HPDE6-E6E7 (cell line): ENCODE data around the gene PRICKLE3.
"Not testable (repeated sequence)": the region's sequence is repeated elsewhere in the genome, so short reads cannot be mapped to it uniquely, and the experiment has no call there.

Source experiments
- DNase-seq: peaks from one replicate; pipeline ENCODE4 v3.0.0; 2011; ENCODE audit warnings: missing footprints; ENCODE audit errors: extremely low spot score

The PRICKLE3 gene

GRCh38 chrX:49183701-49184281 is 2.4 kb downstream of the PRICKLE3 start:
- DNase-seq: no peak

GRCh38 chrX:49179358-49179757 is 6.8 kb downstream of the PRICKLE3 start:
- no peak for DNase-seq

- DNase-seq: no peak
Observed at GRCh38 chrX:49178537-49178936, 7.6 kb downstream of the PRICKLE3 start.

GRCh38 chrX:49177873-49178480 is 8.2 kb downstream of the PRICKLE3 start:
- no peak for DNase-seq

GRCh38 chrX:49177338-49177833 is 8.8 kb downstream of the PRICKLE3 start:
- no peak for DNase-seq

- no peak for DNase-seq
Observed at GRCh38 chrX:49176421-49177326, 9.5 kb downstream of the PRICKLE3 start.

- DNase-seq: no peak
Observed at GRCh38 chrX:49175435-49176274, 10.5 kb downstream of the PRICKLE3 start.

- DNase-seq: no peak
Observed at GRCh38 chrX:49174723-49175122, 11.4 kb downstream of the PRICKLE3 start.

GRCh38 chrX:49173544-49173943 is 12.6 kb downstream of the PRICKLE3 start:
- not testable (repeated sequence) for DNase-seq

GRCh38 chrX:49172280-49172780 is 13.8 kb downstream of the PRICKLE3 start:
- DNase-seq: no peak

- DNase-seq: no peak
Observed at GRCh38 chrX:49171752-49172279, 14.4 kb downstream of the PRICKLE3 start, which contains the start of gene PLP2. Gene PLP2, plus strand, starts transcription at chrX:49171898. Its CDS starts 103 bp downstream, at chrX:49172001.

GRCh38 chrX:49167740-49168108 is 18.4 kb downstream of the PRICKLE3 start:
- no peak for DNase-seq

- DNase-seq: no peak
Observed at GRCh38 chrX:49166914-49167739, 19.0 kb downstream of the PRICKLE3 start.

GRCh38 chrX:49165901-49166881 is 20.0 kb downstream of the PRICKLE3 start:
- peak; percentile 61 for DNase-seq

- no peak for DNase-seq
Observed at GRCh38 chrX:49164589-49165360, 21.4 kb downstream of the PRICKLE3 start.

- peak; percentile 41 for DNase-seq
Observed at GRCh38 chrX:49163555-49164419, 22.4 kb downstream of the PRICKLE3 start.

- DNase-seq: no peak
Observed at GRCh38 chrX:49162620-49163019, 23.6 kb downstream of the PRICKLE3 start, which contains the start of gene MAGIX. Gene MAGIX, plus strand, starts transcription at chrX:49162758. Its CDS starts 132 bp downstream, at chrX:49162890.
